Stimulated activated CD4-positive, alpha-beta T cell treated with anti-CD3 and anti-CD28 coated beads, TNF-alpha, amount 100 ng/mL, for 48 hours (primary cell): ENCODE measurements around the gene PKN2.
"Not testable (repeated sequence)": the region's sequence is repeated elsewhere in the genome, so short reads cannot be mapped to it uniquely, and the experiment has no call there.

Experiments used
- DNase-seq, 3 donors: peaks; one replicate each; pipeline ENCODE4 v3.0.0-alpha.2; 2020; ENCODE audit warnings: low read depth in 3 of 3

Gene PKN2

DNA sequence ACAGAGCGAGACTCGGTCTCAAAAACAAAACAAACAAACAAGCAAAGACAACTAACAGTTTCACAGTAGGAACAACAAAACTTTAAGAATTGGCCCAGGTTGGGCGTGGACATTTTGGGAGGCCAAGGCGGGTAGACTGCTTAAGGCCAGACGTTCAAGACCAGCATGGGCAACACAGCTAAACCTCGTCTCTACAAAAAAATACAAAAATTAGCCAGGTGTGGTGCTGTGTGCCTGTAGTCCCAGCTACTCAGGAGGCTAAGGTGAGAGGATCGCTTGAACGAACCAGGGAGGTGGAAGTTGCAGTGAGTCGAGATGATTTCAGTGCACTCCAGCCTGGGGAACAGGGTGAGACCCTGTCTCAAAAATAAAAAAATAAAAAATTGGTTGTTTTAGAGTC is 193.8 kb downstream of the PKN2 start:
- DNase-seq: no peak

DNA sequence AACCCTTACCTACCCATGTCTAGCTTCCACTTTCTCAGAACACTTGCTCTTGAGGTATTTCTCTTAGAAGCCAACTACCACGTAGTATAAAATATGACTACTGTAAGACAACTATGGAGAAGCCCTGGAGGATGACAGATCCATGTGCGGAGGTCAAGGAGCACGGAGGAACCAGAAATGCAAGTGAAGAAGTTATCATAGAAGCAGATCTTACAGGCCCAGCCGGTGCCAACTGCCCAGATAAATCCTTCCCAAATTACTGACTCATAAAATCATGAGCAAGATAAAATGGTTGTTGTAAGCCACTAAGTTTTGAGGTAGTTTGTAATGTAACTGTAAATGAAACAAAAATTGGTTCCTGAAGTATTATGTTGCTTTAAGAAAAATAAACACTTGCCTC is 194.7 kb downstream of the PKN2 start:
- no peak for DNase-seq

DNA sequence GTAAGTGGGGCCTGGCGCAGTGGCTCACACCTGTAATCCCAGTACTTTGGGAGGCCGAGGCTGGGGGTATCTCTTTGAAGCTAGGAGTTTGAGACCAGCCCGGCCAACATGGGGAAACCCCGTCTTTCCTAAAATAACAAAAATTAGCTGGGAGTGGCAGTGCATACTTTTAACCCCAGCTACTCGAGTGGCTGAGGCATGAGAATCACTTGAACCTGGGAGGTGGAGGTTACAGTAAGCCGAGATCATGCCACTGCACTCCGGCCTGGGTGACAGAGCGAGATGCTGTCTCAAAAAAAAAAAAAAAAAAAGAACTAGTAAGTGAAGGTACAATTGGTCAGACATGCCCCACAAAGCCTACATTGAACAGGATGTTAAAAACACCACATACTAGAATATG is 196.6 kb downstream of the PKN2 start:
- not testable (repeated sequence) for DNase-seq

DNA sequence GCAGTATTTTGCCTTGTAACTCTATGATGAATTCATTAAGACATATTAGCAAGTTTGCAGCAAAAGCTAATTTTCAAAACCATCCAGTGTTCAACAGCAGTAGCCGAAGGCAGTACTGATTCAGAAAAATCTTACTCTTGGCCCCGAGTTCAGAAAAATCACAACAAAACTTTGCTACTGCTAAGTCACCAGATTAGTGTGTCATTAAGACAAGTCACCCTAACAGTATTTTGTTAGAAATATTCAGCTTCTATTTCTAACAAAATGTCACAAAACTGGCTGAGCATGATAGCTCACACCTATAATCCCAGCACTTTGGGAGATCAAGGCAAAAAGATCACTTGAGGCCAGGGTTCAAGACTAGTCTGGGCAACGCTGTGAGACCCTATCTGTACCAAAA is 199.1 kb downstream of the PKN2 start:
- no peak for DNase-seq
